GM12892 (cell line): ENCODE measurements around the gene PTPRS.

Experiments
- POLR2A ChIP-seq: IDR thresholded peaks from 2 replicates; pipeline ENCODE4 v1.6.1; 2011; ENCODE audit warnings: low read depth, low read length, control low read depth
- POLR2AphosphoS5 ChIP-seq: IDR thresholded peaks from 2 replicates; pipeline ENCODE4 v1.6.1; 2011; ENCODE audit warnings: low read depth, low read length, control low read depth

DNA sequence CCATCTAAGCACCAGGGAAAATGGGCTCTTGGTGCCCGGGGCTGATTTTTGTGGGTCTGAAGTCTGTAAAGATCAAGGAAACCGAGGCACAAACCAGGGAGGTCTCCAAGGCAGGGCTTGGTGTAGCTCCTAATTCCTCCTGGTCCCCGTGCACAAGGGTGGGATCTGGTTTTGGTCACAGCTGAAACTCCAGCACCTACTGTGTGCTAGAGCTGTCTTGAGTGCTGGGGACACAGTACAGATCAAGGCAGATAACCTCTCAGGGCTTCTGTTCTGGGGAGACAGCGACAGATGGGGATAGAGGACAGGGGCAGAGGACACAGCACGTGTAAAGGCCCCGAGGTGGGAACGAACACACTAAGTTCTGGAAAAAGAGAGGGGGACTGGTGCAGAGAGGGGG, 37.4 kb downstream of the PTPRS start:
- TF ChIP-seq POLR2AphosphoS5, result no peak
- TF ChIP-seq POLR2A, result no peak
